HepG2 (cell line): ENCODE data around the gene TUFM. TPM values are rescaled to one million over a fixed set of nuclear protein-coding genes. Genes with fewer than 3 reads are reported as not detected.

Source experiments
- ATAC-seq: fragments of 200-7000 bp; cut with Tn5 transposase; 3 replicates; pipeline ENCODE4 v1.9.1; 2020; ENCODE audit warnings: mild to moderate bottlenecking, moderate library complexity
- BruUV-seq: library from RNA; stranded (reverse); fragments of 400-500 nt; replicated peaks from 2 replicates; lab custom pipeline; 2021; lab: Mats Ljungman, UMichigan
- CTCF ChIA-PET: fragments of 300-600 bp; formaldehyde crosslinking; extraction: SDS; loops from one replicate; lab custom pipeline; 2021; ENCODE audit warnings: low total read pairs, inconsistent platforms, low intra/inter-chr PET ratio; lab: Yijun Ruan, JAX
- POLR2A ChIA-PET: fragments of 350-600 bp; sonication (Branson Sonifier 250); formaldehyde crosslinking; loops from one replicate; lab custom pipeline; 2020; ENCODE audit warnings: antibody characterized with exemption, inconsistent platforms; lab: Yijun Ruan, JAX
- DNase-seq: peaks from one replicate; pipeline ENCODE4 v3.0.0-alpha.2; 2015; ENCODE audit warnings: low spot score
- FAIRE-seq: peaks from 3 replicates; lab custom pipeline; 2011; peaks lifted over from hg19 to GRCh38; lab: Jason Lieb, UNC
- H2AFZ ChIP-seq: one replicate; pipeline ENCODE4 v1.6.1; 2011; ENCODE audit warnings: low read length, inconsistent platforms
- H3K27ac ChIP-seq: fragments of 300-600 bp; 3 replicates; pipeline ENCODE4 v1.8.0; 2011; ENCODE audit warnings: mixed run types, mild to moderate bottlenecking, mixed read lengths, low read length, inconsistent platforms; ENCODE audit not compliant: insufficient read depth; ENCODE audit errors: extremely low read length
- H3K27me3 ChIP-seq, 2 experiments: fragments of 200-600 bp in 1 of 2; 2 replicates in 1 of 2; 3 replicates in 1 of 2; pipeline versions ENCODE4 v1.6.0 to v1.8.0; 2011; ENCODE audit warnings: low read length in 2 of 2, mild to moderate bottlenecking in 2 of 2, moderate library complexity in 2 of 2, inconsistent platforms in 1 of 2; ENCODE audit not compliant: insufficient read depth in 2 of 2, control insufficient read depth in 1 of 2
- H3K36me3 ChIP-seq, 2 experiments: fragments of 200-600 bp in 1 of 2; replicated peaks in 1 of 2; 2 replicates in 1 of 2; 3 replicates in 1 of 2; pipeline versions ENCODE4 v1.5.1 to v1.8.0; 2011; ENCODE audit warnings: low read length in 2 of 2, inconsistent platforms in 1 of 2; ENCODE audit not compliant: insufficient read depth in 2 of 2, control insufficient read depth in 1 of 2
- H3K4me1 ChIP-seq: 2 replicates; pipeline ENCODE4 v1.5.1; 2012; ENCODE audit warnings: low read length, inconsistent platforms; ENCODE audit not compliant: insufficient read depth
- H3K4me2 ChIP-seq: 2 replicates; pipeline ENCODE4 v1.6.0; 2011; ENCODE audit warnings: low read depth, low read length, inconsistent platforms
- H3K4me3 ChIP-seq, 3 experiments: fragments of 200-600 bp in 1 of 3; sonication (generic), shearing (Covaris generic) in 1 of 3; replicated peaks in 1 of 3; 2 replicates each; pipeline ENCODE4 v1.5.1; 2011 to 2016; ENCODE audit warnings: low read length in 3 of 3, inconsistent platforms in 2 of 3, low read depth in 2 of 3, mild to moderate bottlenecking in 2 of 3, control low read depth in 1 of 3, mixed read lengths in 1 of 3; ENCODE audit not compliant: insufficient read depth in 1 of 3
- H3K79me2 ChIP-seq: one replicate; pipeline ENCODE4 v1.6.1; 2011; ENCODE audit warnings: low read length, inconsistent platforms; ENCODE audit not compliant: insufficient read depth
- H3K9ac ChIP-seq: 2 replicates; pipeline ENCODE4 v1.6.0; 2011; ENCODE audit warnings: mild to moderate bottlenecking, low read depth, low read length, inconsistent platforms; ENCODE audit not compliant: insufficient read depth
- H3K9me3 ChIP-seq: 2 replicates; pipeline ENCODE4 v1.5.1; 2012; ENCODE audit warnings: mild to moderate bottlenecking, low read length
- H4K20me1 ChIP-seq: 2 replicates; pipeline ENCODE4 v1.6.0; 2011; ENCODE audit warnings: inconsistent platforms, mild to moderate bottlenecking, low read length, moderate library complexity; ENCODE audit not compliant: insufficient read depth
- NR2F6 ChIP-seq, 2 experiments: IDR thresholded peaks; 2 replicates each; pipeline ENCODE4 v1.6.1; 2016; ENCODE audit warnings: antibody characterized with exemption in 1 of 2, mild to moderate bottlenecking in 1 of 2
- RBM22 ChIP-seq: fragments of 200-400 bp; formaldehyde crosslinking; optimal IDR thresholded peaks from 2 replicates; pipeline ENCODE3; 2017; ENCODE audit warnings: mild to moderate bottlenecking, low read length, moderate library complexity
- RELA ChIP-seq: sonication (generic); formaldehyde crosslinking; IDR thresholded peaks from 2 replicates; pipeline ENCODE4 v1.4.0; 2020; ENCODE audit warnings: missing genetic modification reagents
- SSRP1 ChIP-seq: IDR thresholded peaks from 2 replicates; pipeline ENCODE4 v1.6.1; 2016; ENCODE audit warnings: control low read depth
- TCF12 ChIP-seq, 2 experiments: fragments of 450-650 bp in 1 of 2; sonication (generic) in 1 of 2; formaldehyde crosslinking in 1 of 2; IDR thresholded peaks; 2 replicates each; pipeline versions ENCODE4 v1.6.1 to v1.8.0; 2017 to 2022; ENCODE audit warnings: antibody characterized with exemption in 1 of 2, mild to moderate bottlenecking in 1 of 2, missing genetic modification reagents in 1 of 2, moderate library complexity in 1 of 2
- ZBTB38 ChIP-seq: sonication (generic); formaldehyde crosslinking; IDR thresholded peaks from 2 replicates; pipeline ENCODE4 v1.5.1; 2020; ENCODE audit warnings: mild to moderate bottlenecking, missing genetic modification reagents
- ZBTB42 ChIP-seq: sonication (generic); formaldehyde crosslinking; IDR thresholded peaks from 2 replicates; pipeline ENCODE4 v1.5.0; 2020; ENCODE audit warnings: mild to moderate bottlenecking, missing genetic modification reagents
- ZMYM4 ChIP-seq: sonication (generic); formaldehyde crosslinking; IDR thresholded peaks from 2 replicates; pipeline ENCODE4 v1.8.1; 2023; ENCODE audit warnings: mild to moderate bottlenecking, missing genetic modification reagents
- ZNF552 ChIP-seq: sonication (generic); formaldehyde crosslinking; IDR thresholded peaks from 2 replicates; pipeline ENCODE4 v1.9.0; 2022; ENCODE audit warnings: missing genetic modification reagents, mild to moderate bottlenecking, borderline replicate concordance
- ZNF598 ChIP-seq: sonication (generic); formaldehyde crosslinking; IDR thresholded peaks from 2 replicates; pipeline ENCODE4 v1.5.1; 2020; ENCODE audit warnings: mild to moderate bottlenecking, missing genetic modification reagents, borderline replicate concordance
- ZNF607 ChIP-seq: sonication (generic); formaldehyde crosslinking; IDR thresholded peaks from 2 replicates; pipeline ENCODE4 v1.5.1; 2020; ENCODE audit warnings: missing genetic modification reagents, mild to moderate bottlenecking, borderline replicate concordance
- ZNF678 ChIP-seq: sonication (generic); formaldehyde crosslinking; IDR thresholded peaks from 2 replicates; pipeline ENCODE4 v1.4.0; 2020; ENCODE audit warnings: mild to moderate bottlenecking, missing genetic modification reagents
- ZNF747 ChIP-seq: sonication (generic); formaldehyde crosslinking; IDR thresholded peaks from 2 replicates; pipeline ENCODE4 v1.8.1; 2023; ENCODE audit warnings: missing genetic modification reagents, mild to moderate bottlenecking, borderline replicate concordance
- ZNF780A ChIP-seq: sonication (generic); formaldehyde crosslinking; IDR thresholded peaks from 2 replicates; pipeline ENCODE4 v1.8.0; 2022; ENCODE audit warnings: mild to moderate bottlenecking, missing genetic modification reagents, moderate library complexity
- WGBS: methylation state at CpG from one replicate; pipeline ENCODE4 v1.1.6; 2017; ENCODE audit warnings: low lambda C conversion rate; 5-methylcytosine and 5-hydroxymethylcytosine counted together
- in situ Hi-C: cut with HindIII; loops from 2 replicates; pipeline ENCODE4 v1.10.0; 2017; ENCODE audit warnings: low pct_unique_long_range_greater_than_20kb; ENCODE audit not compliant: extremely low pct_ligation_motif_present
- intact Hi-C: fragments of 100-400 bp; cut with micrococcal nuclease; formaldehyde crosslinking; loops from one replicate; pipeline ENCODE4 v1.10.0; 2022; ENCODE audit not compliant: unreplicated experiment
- polyA plus RNA-seq, 8 experiments: library from polyadenylated mRNA; depleted of rRNA in 3 of 8; stranded (reverse) in 7 of 8; unstranded in 1 of 8; fragments of >200 nt; fragmentation: Illumina TruSeq in 4 of 8; extraction: Trizol in 4 of 8; gene quantifications; 2 replicates each; pipeline versions ENCODE4 v1.2.1 to v1.2.3, GENCODE V29; 2011 to 2016; ENCODE audit warnings: low read depth in 4 of 8, missing spikeins in 1 of 8, mixed read lengths in 1 of 8; ENCODE audit not compliant: insufficient read depth in 1 of 8
- total RNA-seq, 5 experiments: library from RNA; depleted of rRNA; stranded (reverse); fragments of >200 nt; fragmentation: Illumina TruSeq; extraction: Trizol; gene quantifications; 2 replicates each; pipeline ENCODE4 v1.2.3, GENCODE V29; 2016; ENCODE audit warnings: low read depth in 1 of 5
- TF ChIP-seq, protein P1 (sequence below): sonication (generic); formaldehyde crosslinking; IDR thresholded peaks from 2 replicates; pipeline ENCODE4 v1.4.0; 2020; ENCODE audit warnings: missing genetic modification reagents, mild to moderate bottlenecking, borderline replicate concordance
- TF ChIP-seq, protein P2 (sequence below): sonication (generic); formaldehyde crosslinking; IDR thresholded peaks from 2 replicates; pipeline ENCODE4; 2020; ENCODE audit warnings: missing genetic modification reagents, mild to moderate bottlenecking, borderline replicate concordance
- TF ChIP-seq, protein P3 (sequence below): fragments of 450-650 bp; IDR thresholded peaks from 2 replicates; pipeline ENCODE4 v1.6.1; 2017; ENCODE audit warnings: mild to moderate bottlenecking

Gene TUFM
- total and polyA plus RNA-seq, 2 of the 13 experiments (the other 11 are each of a cell fraction or from before 2014, with no cell fraction given): 206 to 298 TPM

DNA sequence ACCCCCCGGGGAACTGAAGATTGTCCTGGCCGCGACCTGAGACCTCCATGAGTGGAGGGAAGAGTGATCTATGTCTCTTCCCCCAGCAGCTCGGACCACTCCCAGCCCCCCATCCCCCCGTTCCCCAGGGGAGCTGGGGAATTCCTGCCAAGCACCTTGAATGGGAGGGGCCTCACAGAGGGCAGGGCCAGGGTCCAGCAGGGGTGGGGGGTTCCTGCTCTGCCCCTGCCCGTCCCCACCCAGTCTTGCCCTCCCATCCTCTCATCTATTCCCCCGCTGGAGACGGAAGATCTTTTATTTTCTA, 9.4 kb downstream of the TUFM start:
- no peak overlapping the region for H3K27ac ChIP-seq
- peaks cover 14% of the 10 kb centered on the region for H3K4me1 ChIP-seq
- H3K27me3 ChIP-seq: no peaks in the 10 kb centered on the region
- FAIRE-seq (no peak), ATAC-seq (no peak), DNase-seq (no peak)
- no peak overlapping the region for H3K4me2 ChIP-seq
- ChIA-PET CTCF (no interaction called here), POLR2A (interaction anchor here (1.1 to 6.8 kb wide), 3 partner anchors 9 to 14 kb away, joined by 4 to 51 read pairs (median 17); partner anchors contain the start of genes ATXN2L and TUFM)
- in situ Hi-C loops: no loop called here
- no TSS peak for BruUV-seq
- no peaks in the 10 kb centered on the region for H3K79me2 ChIP-seq
- intact Hi-C loops: no loop called here
- no peak for TF ChIP-seq ZNF780A (CRISPR knock-in tag)
- TF ChIP-seq, protein P1, sequence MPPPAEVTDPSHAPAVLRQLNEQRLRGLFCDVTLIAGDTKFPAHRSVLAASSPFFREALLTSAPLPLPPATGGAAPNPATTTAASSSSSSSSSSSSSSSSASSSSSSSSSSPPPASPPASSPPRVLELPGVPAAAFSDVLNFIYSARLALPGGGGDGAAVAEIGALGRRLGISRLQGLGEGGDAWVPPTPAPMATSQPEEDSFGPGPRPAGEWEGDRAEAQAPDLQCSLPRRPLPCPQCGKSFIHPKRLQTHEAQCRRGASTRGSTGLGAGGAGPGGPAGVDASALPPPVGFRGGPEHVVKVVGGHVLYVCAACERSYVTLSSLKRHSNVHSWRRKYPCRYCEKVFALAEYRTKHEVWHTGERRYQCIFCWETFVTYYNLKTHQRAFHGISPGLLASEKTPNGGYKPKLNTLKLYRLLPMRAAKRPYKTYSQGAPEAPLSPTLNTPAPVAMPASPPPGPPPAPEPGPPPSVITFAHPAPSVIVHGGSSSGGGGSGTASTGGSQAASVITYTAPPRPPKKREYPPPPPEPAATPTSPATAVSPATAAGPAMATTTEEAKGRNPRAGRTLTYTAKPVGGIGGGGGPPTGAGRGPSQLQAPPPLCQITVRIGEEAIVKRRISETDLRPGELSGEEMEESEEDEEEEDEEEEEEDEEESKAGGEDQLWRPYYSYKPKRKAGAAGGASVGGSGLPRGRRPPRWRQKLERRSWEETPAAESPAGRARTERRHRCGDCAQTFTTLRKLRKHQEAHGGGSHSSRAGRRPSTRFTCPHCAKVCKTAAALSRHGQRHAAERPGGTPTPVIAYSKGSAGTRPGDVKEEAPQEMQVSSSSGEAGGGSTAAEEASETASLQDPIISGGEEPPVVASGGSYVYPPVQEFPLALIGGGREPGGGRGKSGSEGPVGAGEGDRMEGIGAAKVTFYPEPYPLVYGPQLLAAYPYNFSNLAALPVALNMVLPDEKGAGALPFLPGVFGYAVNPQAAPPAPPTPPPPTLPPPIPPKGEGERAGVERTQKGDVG (CRISPR knock-in tag): no peak
- TF ChIP-seq, protein P2, sequence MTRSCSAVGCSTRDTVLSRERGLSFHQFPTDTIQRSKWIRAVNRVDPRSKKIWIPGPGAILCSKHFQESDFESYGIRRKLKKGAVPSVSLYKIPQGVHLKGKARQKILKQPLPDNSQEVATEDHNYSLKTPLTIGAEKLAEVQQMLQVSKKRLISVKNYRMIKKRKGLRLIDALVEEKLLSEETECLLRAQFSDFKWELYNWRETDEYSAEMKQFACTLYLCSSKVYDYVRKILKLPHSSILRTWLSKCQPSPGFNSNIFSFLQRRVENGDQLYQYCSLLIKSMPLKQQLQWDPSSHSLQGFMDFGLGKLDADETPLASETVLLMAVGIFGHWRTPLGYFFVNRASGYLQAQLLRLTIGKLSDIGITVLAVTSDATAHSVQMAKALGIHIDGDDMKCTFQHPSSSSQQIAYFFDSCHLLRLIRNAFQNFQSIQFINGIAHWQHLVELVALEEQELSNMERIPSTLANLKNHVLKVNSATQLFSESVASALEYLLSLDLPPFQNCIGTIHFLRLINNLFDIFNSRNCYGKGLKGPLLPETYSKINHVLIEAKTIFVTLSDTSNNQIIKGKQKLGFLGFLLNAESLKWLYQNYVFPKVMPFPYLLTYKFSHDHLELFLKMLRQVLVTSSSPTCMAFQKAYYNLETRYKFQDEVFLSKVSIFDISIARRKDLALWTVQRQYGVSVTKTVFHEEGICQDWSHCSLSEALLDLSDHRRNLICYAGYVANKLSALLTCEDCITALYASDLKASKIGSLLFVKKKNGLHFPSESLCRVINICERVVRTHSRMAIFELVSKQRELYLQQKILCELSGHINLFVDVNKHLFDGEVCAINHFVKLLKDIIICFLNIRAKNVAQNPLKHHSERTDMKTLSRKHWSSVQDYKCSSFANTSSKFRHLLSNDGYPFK (CRISPR knock-in tag): no peak
- no peak for TF ChIP-seq SSRP1 (CRISPR knock-in tag)
- no peak for TF ChIP-seq RBM22
- TF ChIP-seq ZBTB38 (CRISPR knock-in tag): no peak
- no peak for TF ChIP-seq ZNF747 (CRISPR knock-in tag)
- no peak for TF ChIP-seq ZNF607
- no peak for TF ChIP-seq ZNF552 (CRISPR knock-in tag)
- TF ChIP-seq, protein P3, sequence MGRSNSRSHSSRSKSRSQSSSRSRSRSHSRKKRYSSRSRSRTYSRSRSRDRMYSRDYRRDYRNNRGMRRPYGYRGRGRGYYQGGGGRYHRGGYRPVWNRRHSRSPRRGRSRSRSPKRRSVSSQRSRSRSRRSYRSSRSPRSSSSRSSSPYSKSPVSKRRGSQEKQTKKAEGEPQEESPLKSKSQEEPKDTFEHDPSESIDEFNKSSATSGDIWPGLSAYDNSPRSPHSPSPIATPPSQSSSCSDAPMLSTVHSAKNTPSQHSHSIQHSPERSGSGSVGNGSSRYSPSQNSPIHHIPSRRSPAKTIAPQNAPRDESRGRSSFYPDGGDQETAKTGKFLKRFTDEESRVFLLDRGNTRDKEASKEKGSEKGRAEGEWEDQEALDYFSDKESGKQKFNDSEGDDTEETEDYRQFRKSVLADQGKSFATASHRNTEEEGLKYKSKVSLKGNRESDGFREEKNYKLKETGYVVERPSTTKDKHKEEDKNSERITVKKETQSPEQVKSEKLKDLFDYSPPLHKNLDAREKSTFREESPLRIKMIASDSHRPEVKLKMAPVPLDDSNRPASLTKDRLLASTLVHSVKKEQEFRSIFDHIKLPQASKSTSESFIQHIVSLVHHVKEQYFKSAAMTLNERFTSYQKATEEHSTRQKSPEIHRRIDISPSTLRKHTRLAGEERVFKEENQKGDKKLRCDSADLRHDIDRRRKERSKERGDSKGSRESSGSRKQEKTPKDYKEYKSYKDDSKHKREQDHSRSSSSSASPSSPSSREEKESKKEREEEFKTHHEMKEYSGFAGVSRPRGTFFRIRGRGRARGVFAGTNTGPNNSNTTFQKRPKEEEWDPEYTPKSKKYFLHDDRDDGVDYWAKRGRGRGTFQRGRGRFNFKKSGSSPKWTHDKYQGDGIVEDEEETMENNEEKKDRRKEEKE: no peak
- TF ChIP-seq NR2F6 (IDR thresholded peaks at IDR 0.05): no peak
- no peak for TF ChIP-seq NR2F6 (CRISPR knock-in tag; IDR thresholded peaks at IDR 0.05)
- TF ChIP-seq ZMYM4 (CRISPR knock-in tag): no peak
- no peak for TF ChIP-seq RELA
- TF ChIP-seq ZBTB42 (CRISPR knock-in tag): no peak
- TF ChIP-seq TCF12 (IDR thresholded peaks at IDR 0.05): no peak
- TF ChIP-seq TCF12 (CRISPR knock-in tag; IDR thresholded peaks at IDR 0.05): no peak
- TF ChIP-seq ZNF598: no peak
- TF ChIP-seq ZNF678 (CRISPR knock-in tag): no peak
- peaks cover 44 to 62% of the 10 kb centered on the region in 2 experiments for H3K36me3 ChIP-seq
- no peak overlapping the region for H3K9ac ChIP-seq
- H3K9me3 ChIP-seq: no peaks in the 10 kb centered on the region
- H2AFZ ChIP-seq: no peak overlapping the region
- 92% methylated on average over 8 of the region's 8 CpGs for WGBS
- H4K20me1 ChIP-seq: peaks cover 8% of the 10 kb centered on the region; the same call in 1 of the 2 replicates
- no peak overlapping the region for H3K4me3 ChIP-seq
